ENCODE data around the gene SAA2.
"Not testable (repeated sequence)": the region's sequence is repeated elsewhere in the genome, so short reads cannot be mapped to it uniquely, and the experiment has no call there.

SAA2 gene

DNA sequence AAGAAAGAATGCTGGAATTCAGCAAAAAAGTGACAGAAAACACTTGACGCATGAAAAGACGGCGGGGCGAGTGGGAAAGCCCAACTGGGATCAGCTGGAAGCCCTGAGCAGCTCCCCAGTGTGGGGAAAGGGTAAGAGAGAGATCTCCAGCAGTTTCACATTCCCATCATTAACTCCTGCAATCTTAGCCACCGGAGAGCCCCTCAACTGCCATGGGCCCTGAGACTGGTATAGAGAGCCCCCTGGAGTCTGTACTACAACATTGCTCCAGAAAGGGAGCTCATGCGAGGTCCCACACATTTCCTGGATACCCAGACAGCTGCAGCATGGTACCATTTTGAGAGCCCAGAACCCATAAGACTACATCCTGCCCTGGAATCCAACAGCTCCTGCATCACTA lies 44.7 kb downstream of the SAA2 start:
- H3K36me3 ChIP-seq (ENCODE audit: insufficient read depth, low read length) = no peaks in the 10 kb centered on the region
- no peaks in the 10 kb centered on the region for H4K20me1 ChIP-seq (ENCODE audit: insufficient read depth, low read length, poor library complexity, severe bottlenecking)
- no peaks in the 10 kb centered on the region for H3K9me2 ChIP-seq (replicated peaks; ENCODE audit: low read depth, low read length)
- H2AFZ ChIP-seq (ENCODE audit: low read length) = no peak overlapping the region
- H3K4me2 ChIP-seq (ENCODE audit: low read depth, low read length, poor library complexity, severe bottlenecking) = no peak overlapping the region
- no peaks in the 10 kb centered on the region for H3K9me3 ChIP-seq (ENCODE audit: insufficient read depth, low read depth, low read length)
- H3K4me3 ChIP-seq (ENCODE audit: low read length, poor library complexity, severe bottlenecking) = no peak overlapping the region
- no peak for TF ChIP-seq EZH2phosphoT487 (IDR thresholded peaks at IDR 0.05; ENCODE audit: borderline replicate concordance)
- TF ChIP-seq, protein P1, sequence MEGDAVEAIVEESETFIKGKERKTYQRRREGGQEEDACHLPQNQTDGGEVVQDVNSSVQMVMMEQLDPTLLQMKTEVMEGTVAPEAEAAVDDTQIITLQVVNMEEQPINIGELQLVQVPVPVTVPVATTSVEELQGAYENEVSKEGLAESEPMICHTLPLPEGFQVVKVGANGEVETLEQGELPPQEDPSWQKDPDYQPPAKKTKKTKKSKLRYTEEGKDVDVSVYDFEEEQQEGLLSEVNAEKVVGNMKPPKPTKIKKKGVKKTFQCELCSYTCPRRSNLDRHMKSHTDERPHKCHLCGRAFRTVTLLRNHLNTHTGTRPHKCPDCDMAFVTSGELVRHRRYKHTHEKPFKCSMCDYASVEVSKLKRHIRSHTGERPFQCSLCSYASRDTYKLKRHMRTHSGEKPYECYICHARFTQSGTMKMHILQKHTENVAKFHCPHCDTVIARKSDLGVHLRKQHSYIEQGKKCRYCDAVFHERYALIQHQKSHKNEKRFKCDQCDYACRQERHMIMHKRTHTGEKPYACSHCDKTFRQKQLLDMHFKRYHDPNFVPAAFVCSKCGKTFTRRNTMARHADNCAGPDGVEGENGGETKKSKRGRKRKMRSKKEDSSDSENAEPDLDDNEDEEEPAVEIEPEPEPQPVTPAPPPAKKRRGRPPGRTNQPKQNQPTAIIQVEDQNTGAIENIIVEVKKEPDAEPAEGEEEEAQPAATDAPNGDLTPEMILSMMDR (conservative IDR thresholded peaks at IDR 0.05; ENCODE audit: low read length) = peak; percentile 70
- peaks cover 81% of the 10 kb centered on the region for H3K27me3 ChIP-seq (ENCODE audit: insufficient read depth, low read length, poor library complexity, severe bottlenecking)
- H3K79me2 ChIP-seq (ENCODE audit: insufficient read depth, low read length) = no peaks in the 10 kb centered on the region
- no peak overlapping the region for H3K9ac ChIP-seq (ENCODE audit: low read depth, low read length, poor library complexity, severe bottlenecking)
- no peaks in the 10 kb centered on the region for H3F3A ChIP-seq (ENCODE audit: low read depth)
- no peaks in the 10 kb centered on the region for H3K4me1 ChIP-seq (ENCODE audit: insufficient read depth, low read length, poor library complexity, severe bottlenecking)

DNA sequence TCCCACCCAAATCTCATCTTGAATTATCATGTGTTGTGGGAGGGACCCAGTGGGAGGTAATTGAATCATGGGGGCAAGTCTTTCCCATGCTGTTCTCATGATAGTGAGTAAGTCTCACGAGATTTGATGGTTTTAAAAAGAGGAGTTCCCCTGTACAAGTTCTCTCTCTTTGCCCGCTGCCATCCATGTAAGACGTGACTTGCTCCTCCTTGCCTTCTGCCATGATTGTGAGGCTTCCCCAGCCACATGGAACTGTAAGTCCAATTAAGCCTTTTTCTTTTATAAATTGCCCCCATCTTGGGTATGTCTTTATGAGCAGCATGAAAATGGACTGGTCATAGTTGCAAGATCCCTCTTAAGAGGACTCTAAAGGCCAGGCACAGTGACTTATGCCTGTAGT lies 50.7 kb downstream of the SAA2 start:
- not testable (repeated sequence) for H4K20me1 ChIP-seq (ENCODE audit: insufficient read depth, low read length, poor library complexity, severe bottlenecking); H3K9me2 ChIP-seq (replicated peaks; ENCODE audit: low read depth, low read length); H3K9me3 ChIP-seq (ENCODE audit: insufficient read depth, low read depth, low read length); H3K9ac ChIP-seq (ENCODE audit: low read depth, low read length, poor library complexity, severe bottlenecking); H3K4me3 ChIP-seq (ENCODE audit: low read length, poor library complexity, severe bottlenecking); H3K4me2 ChIP-seq (ENCODE audit: low read depth, low read length, poor library complexity, severe bottlenecking); H3K36me3 ChIP-seq (ENCODE audit: insufficient read depth, low read length); H2AFZ ChIP-seq (ENCODE audit: low read length); H3K79me2 ChIP-seq (ENCODE audit: insufficient read depth, low read length); H3K4me1 ChIP-seq (ENCODE audit: insufficient read depth, low read length, poor library complexity, severe bottlenecking); H3F3A ChIP-seq (ENCODE audit: low read depth)
- peaks cover 89% of the 10 kb centered on the region for H3K27me3 ChIP-seq (ENCODE audit: insufficient read depth, low read length, poor library complexity, severe bottlenecking)

DNA sequence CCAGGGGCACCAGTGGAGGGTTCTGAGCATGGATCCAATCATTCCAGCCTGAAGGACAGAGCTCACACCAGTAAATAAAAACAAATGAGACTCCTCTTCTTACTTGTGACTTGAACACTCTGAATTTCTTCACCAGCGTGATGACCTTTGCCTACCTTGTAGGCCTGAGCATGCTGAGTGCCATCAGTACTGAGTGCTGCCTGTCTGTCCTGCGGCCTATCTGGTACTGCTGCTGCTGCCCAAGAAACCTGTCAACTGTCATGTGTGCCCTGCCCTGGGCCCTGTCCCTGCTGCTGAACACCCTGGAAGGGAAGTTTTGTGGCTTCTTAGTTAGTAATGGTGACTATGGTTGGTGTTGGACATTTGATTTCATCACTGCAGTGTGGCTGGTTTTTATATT lies 51.9 kb downstream of the SAA2 start:
- Histone ChIP-seq H3K9me3 (ENCODE audit: insufficient read depth, low read depth, low read length) (no peaks in the 10 kb centered on the region), H3K27me3 (ENCODE audit: insufficient read depth, low read length, poor library complexity, severe bottlenecking) (peaks cover 82% of the 10 kb centered on the region), H3F3A (ENCODE audit: low read depth) (no peaks in the 10 kb centered on the region), H3K4me3 (ENCODE audit: low read length, poor library complexity, severe bottlenecking) (no peak overlapping the region), H2AFZ (ENCODE audit: low read length) (no peak overlapping the region), H3K9me2 (replicated peaks; ENCODE audit: low read depth, low read length) (no peaks in the 10 kb centered on the region), H3K9ac (ENCODE audit: low read depth, low read length, poor library complexity, severe bottlenecking) (no peak overlapping the region), H4K20me1 (ENCODE audit: insufficient read depth, low read length, poor library complexity, severe bottlenecking) (no peaks in the 10 kb centered on the region), H3K36me3 (ENCODE audit: insufficient read depth, low read length) (no peaks in the 10 kb centered on the region), H3K4me2 (ENCODE audit: low read depth, low read length, poor library complexity, severe bottlenecking) (no peak overlapping the region), H3K4me1 (ENCODE audit: insufficient read depth, low read length, poor library complexity, severe bottlenecking) (no peaks in the 10 kb centered on the region), H3K79me2 (ENCODE audit: insufficient read depth, low read length) (no peaks in the 10 kb centered on the region)
- TF ChIP-seq, protein P1 (conservative IDR thresholded peaks at IDR 0.05; ENCODE audit: low read length) = no peak
- TF ChIP-seq EZH2phosphoT487 (IDR thresholded peaks at IDR 0.05; ENCODE audit: borderline replicate concordance) = no peak
